ENCODE measurements around the gene ECE1.
"Not testable (repeated sequence)": the region's sequence is repeated elsewhere in the genome, so short reads cannot be mapped to it uniquely, and the experiment has no call there.

The ECE1 gene

GRCh38 chr1:21192871-21193270, 97.4 kb downstream of the ECE1 start:
- no peak for DNase-seq (ENCODE audit: low read depth, low spot score)

GRCh38 chr1:21192284-21192683, 98.0 kb downstream of the ECE1 start:
- H3K27ac ChIP-seq: no peak overlapping the region
- DNase-seq (ENCODE audit: low read depth, low spot score): no peak

More at GRCh38 chr1:21192871-21193270, 97.4 kb downstream of the ECE1 start:
- no peak overlapping the region for H3K27ac ChIP-seq

- peak overlapping the region; percentile 45 for H3K27ac ChIP-seq
- not testable (repeated sequence) for DNase-seq (ENCODE audit: low read depth, low spot score)
Observed at GRCh38 chr1:21190771-21191170, 99.5 kb downstream of the ECE1 start.

GRCh38 chr1:21189906-21190500, 100.3 kb downstream of the ECE1 start:
- no peak for DNase-seq (ENCODE audit: low read depth, low spot score)
- H3K27ac ChIP-seq: peak overlapping the region; percentile 45

GRCh38 chr1:21189421-21189820, 100.8 kb downstream of the ECE1 start:
- no peak for DNase-seq (ENCODE audit: low read depth, low spot score)
- H3K27ac ChIP-seq: no peak overlapping the region

- no peak overlapping the region for H3K27ac ChIP-seq
- no peak for DNase-seq (ENCODE audit: low read depth, low spot score)
Observed at GRCh38 chr1:21188235-21188634, 102.0 kb downstream of the ECE1 start.

GRCh38 chr1:21185221-21185731, 105.0 kb downstream of the ECE1 start:
- DNase-seq (ENCODE audit: low read depth, low spot score): no peak
- H3K27ac ChIP-seq: no peak overlapping the region

- H3K27ac ChIP-seq: no peak overlapping the region
- DNase-seq (ENCODE audit: low read depth, low spot score): no peak
Observed at GRCh38 chr1:21184276-21184675, 106.0 kb downstream of the ECE1 start.

- no peak overlapping the region for H3K27ac ChIP-seq
- DNase-seq (ENCODE audit: low read depth, low spot score): no peak
Observed at GRCh38 chr1:21182181-21182731, 108.0 kb downstream of the ECE1 start.

GRCh38 chr1:21178271-21178670, 112.0 kb downstream of the ECE1 start:
- DNase-seq (ENCODE audit: low read depth, low spot score); H3K27ac ChIP-seq: not testable (repeated sequence)

GRCh38 chr1:21176586-21177555, 113.4 kb downstream of the ECE1 start, which contains the start of gene EIF4G3:
Gene EIF4G3, minus strand, starts transcription at chr1:21176897. Its CDS starts 174,155 bp downstream, at chr1:21002742.
- H3K27ac ChIP-seq: peak within 1 kb of the TSS; percentile 90
- peak; percentile 43 for DNase-seq (ENCODE audit: low read depth, low spot score)

GRCh38 chr1:21175670-21176581, 114.3 kb downstream of the ECE1 start:
- H3K27ac ChIP-seq: peak overlapping the region; percentile 90
- DNase-seq (ENCODE audit: low read depth, low spot score): no peak

GRCh38 chr1:21175324-21175669, 115.0 kb downstream of the ECE1 start:
- DNase-seq (ENCODE audit: low read depth, low spot score): no peak
- H3K27ac ChIP-seq: peak overlapping the region; percentile 90

GRCh38 chr1:21174654-21175323, 115.5 kb downstream of the ECE1 start:
- no peak for DNase-seq (ENCODE audit: low read depth, low spot score)
- H3K27ac ChIP-seq: peak overlapping the region; percentile 90

GRCh38 chr1:21174230-21174629, 116.0 kb downstream of the ECE1 start:
- H3K27ac ChIP-seq: peak overlapping the region; percentile 90
- DNase-seq (ENCODE audit: low read depth, low spot score): no peak

GRCh38 chr1:21173096-21173495, 117.2 kb downstream of the ECE1 start:
- not testable (repeated sequence) for DNase-seq (ENCODE audit: low read depth, low spot score); H3K27ac ChIP-seq

GRCh38 chr1:21170837-21171236, 119.4 kb downstream of the ECE1 start:
- not testable (repeated sequence) for DNase-seq (ENCODE audit: low read depth, low spot score); H3K27ac ChIP-seq

GRCh38 chr1:21168444-21168843, 121.8 kb downstream of the ECE1 start:
- no peak for DNase-seq (ENCODE audit: low read depth, low spot score)
- no peak overlapping the region for H3K27ac ChIP-seq

Measured in epithelial cell of prostate (primary cell).